Measurements from ENCODE around the gene ZNF574.

ZNF574 gene

DNA sequence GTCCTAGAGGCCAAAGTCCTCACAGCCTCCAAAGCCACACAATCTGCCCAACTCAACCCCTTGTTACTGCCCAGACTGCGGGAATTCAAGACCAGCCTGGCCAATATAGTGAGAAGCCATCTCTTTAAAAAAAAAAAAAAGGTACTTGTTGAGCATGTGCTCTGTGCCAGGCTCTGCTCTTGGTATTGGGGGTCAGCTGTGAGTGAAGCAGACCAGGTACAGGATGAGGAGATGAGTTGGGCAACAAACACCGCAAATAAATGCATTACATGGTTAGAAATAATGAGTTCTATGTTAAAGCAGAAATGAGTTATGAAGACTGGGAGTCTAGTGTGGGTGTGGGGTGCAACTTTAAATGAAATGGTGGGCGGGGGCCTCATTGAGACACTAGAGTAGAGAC, 15.8 kb upstream of the ZNF574 start:
- no peak for DNase-seq

DNA sequence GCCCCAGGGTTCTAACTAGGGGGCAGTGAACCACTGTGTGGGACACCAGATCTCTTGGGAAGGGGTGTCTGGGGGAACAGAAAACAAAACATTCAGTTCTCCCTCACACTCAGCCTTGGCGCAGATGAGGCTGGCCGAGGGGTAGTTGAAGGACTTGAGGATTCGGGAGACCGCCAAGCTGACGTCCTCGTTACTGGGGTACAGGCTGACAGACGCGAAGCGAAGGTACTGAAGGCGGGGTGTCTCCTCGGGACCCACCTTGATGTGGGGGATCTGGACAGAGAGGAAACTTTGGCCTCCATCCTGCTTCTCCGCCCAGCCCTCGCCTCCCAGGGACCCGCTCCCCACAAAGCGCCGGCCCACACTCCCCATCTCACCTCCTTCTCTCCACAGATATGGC, 13.6 kb upstream of the ZNF574 start:
- no peak for DNase-seq

DNA sequence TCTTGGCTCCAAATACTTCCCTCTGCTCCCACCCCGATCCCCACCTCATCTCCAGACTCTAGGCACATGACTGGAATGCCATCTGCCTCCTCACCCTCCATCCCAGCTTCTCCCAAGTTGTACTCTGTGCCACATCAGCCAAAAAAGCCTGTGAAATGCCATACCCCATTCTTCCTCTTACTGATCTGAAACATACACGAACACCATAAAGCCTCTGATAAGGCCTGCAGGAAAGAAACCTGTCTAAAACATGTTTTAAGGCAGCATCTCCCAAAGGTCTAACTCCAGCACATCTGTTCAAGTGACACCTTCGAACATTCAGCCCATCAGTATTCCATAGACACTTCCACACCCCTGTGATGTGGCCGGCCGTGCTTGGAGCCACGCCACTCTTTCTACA, 11.5 kb upstream of the ZNF574 start:
- DNase-seq, result no peak

DNA sequence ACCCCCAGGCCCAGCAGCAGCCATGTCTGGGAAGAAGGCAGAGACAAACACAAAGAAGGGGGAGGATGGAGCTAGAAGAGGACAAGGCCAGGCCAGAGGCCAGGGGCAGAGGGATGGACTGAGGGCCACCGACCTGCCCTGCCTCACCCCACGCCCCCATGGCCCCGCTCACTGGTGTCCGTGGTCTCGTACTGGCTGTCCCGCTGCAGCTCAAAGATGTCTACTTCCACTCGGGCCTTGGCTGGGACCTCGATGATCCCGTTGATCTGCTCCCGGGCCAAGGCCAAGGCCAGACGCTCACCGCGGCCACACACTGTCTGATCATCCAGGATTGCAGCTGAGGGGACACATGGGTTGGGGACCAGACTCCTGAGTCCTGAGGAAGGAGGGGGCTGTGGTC, 10.9 kb upstream of the ZNF574 start:
- DNase-seq, result no peak

DNA sequence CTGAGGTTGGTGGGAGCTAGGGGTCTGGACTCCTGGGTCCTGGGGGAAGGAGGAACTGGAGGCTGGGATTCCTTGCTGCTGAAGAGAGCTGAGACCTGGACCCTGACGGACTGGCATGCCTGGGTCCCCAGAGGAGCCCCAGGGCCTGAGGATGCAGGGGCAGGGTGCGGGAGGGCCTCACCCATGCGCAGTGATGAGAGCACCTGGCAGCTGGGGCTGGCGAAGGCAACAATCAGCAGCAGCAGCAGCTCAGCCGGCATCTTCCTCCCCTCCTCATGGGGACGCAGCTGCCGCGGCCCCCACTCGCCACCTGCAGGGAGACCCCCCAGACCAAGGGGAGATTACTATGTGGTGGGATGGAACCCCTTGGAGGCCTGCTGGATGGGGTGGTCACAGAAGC, 10.5 kb upstream of the ZNF574 start:
- DNase-seq, result no peak

DNA sequence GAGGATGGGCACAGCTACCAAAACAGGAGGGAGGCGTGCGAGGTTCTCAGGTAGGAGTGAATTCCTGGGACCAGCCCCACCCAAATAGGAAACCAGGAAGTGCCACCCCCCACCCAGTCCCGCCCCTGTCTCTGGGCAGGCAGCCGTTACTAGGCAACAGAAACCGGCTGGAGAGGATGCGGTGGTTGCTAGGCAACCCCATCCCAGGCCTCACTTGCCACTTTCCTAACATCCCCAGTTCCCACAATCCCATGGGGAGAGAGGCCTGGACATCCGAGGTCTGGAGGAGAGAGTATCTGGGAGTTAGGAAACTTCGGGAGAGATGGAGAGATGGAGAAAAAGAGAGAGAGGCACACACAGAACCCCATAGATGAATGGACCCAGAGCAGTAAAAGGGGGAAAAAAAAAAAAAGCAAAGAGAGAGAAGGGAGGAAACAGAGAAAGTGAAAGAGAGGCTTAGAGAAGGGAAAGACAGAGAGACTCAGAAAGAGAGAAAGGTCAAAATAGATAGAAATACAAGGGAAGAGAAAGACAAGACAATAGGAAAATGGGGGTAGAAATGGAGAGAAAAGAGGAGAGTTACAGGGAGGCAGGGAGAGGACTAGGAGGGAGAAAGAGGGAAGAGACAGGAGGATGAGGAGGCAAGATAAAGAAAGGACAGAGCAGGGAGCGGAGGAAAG, 9.8 kb upstream of the ZNF574 start:
- no peak for DNase-seq

DNA sequence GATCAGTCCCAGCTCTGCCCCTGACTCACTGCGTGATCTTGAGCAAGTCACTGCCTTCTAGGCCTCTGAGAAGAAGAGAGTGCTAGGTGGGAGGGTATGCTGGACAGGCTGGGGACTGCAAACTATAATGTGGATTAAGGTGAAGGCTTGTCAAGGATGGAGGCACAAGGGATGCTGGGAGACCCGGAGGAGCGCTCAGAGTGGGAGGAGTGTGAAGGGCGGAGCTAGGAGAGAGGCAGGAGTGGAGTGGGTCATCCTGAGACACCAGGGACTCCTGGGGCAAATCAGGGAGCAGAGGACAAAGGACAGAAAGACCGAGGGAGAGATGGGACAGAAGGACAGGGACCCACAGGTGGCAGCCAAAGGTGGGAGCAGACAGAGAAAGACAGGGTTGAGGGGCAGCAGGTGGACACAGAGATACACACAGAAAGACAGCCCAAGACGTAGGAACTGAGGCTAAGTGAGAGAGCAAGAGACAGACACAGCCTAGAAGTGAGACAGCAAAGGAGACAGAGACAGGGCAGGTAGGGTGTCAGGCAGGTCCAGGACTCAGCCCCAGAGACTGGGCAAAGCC, 8.6 kb upstream of the ZNF574 start:
- DNase-seq, result no peak

DNA sequence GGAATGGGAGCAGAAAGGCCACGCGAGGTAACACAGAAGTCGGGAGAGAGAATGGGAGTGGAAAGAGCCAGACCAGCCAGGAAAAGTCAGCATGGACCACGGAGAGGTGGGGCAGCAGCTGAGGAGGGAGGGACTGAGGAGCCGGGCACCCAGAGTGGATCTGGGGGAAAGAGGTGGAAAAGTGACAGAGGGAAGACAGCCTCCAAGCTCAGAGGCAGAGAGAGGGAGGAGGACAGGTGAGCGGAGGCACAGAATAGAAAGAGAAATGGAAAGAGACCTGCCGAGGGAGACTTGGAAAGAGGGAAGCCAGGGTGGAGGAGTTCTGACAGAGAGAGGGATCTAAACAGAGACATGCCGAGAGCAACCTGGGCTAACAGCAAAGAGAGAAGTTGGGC, 7.6 kb upstream of the ZNF574 start:
- DNase-seq, result no peak

DNA sequence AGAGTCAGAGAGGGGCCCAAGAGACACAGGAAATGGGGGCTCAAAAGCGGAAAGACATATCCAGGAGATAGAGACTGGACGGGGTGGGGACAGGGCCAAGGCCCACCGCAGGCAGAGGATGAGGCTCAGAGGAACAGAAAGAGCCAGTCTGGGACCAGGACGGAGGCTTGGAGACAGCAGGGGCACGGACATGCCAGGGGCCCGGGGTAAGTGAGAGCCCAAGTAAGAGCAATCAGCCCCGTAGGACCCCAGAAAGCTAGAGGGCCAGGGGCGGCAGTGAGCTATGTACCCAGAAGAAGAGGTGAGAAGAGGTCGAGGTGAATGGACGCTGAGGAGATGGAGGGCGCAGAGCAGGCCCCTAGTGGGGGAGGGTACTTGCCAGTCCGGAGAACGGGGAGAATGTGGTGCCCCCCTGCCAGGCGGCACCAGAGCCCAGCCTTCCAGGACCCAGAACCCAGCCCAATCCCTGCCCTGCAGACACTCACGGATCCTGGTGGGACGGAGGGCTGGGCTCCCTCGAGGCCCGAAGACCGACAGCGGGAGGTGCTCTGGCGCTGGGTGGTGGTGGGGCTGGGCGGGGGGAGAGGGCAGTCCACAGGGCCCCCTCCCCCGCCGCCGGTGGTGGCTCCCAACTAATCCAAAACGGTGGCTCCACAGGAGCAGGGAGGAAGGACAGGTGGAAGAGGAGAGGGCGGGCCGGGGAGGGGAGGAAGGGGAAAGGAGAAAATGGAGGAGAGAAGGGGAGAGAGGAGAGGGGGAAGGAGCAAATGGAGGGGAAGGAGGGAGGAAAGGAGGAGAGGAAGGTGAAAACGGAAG, 7.0 kb upstream of the ZNF574 start:
- no peak for DNase-seq

DNA sequence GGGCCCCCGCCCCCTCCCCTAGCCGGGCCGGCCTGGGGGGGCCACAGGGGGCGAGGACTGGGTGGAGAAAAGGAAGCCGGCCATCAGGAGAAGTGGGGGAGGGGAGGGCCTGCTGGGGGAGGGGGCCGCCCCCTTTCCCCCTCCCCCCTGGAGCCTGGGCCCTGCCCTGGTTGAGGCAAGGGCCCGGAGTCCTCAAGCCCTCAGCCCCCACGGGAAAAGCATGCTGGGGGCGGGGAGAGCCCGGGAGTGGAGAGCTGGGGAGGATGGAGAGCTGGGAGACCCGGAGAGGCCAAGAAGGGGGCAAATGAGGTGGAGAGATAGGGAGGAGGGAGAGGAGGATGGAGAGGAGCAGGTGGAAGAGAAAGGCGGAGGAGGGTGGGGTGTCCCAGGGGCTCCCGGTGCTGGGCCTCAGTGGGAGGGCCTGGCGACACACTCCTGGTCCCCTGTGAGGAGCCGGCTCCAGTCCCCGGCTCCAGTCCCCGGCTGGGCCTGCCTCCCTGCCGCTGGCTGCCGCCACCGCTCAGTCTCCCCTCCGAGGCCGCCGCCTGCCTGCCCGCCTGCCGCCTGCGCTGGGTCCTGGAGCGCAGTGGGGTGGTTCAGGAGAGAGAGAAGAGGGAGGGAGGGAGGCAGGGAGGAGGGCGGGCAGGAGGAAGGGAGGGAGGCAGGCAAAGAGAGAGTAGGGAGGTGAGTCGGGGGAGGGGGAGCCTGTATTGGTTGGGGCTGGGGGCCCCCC, 6.2 kb upstream of the ZNF574 start, which contains the start of gene GRIK5:
Gene GRIK5, minus strand, starts transcription at position 588 of the 733 bp plus-strand sequence. CDS start 4,436 bp downstream, outside the sequence.
- DNase-seq, result no peak

DNA sequence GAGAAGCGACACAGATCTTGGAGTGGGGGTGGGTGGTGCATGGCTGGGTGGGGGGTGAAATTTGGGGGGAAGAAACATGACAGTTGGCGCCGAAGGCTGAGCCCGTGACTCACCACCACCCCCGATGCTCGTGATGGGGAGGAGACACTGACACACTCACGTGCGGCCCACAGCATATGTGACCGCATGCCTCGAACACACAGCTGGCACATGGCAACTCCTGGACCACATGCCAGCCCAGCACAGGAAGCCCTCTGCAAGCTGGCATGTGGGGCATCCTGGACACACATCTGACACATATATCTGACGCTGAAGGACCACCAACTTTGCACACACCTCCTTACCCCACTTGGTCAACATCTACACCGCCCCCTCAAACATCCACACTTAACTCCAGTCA, 4.7 kb upstream of the ZNF574 start:
- no peak for DNase-seq

DNA sequence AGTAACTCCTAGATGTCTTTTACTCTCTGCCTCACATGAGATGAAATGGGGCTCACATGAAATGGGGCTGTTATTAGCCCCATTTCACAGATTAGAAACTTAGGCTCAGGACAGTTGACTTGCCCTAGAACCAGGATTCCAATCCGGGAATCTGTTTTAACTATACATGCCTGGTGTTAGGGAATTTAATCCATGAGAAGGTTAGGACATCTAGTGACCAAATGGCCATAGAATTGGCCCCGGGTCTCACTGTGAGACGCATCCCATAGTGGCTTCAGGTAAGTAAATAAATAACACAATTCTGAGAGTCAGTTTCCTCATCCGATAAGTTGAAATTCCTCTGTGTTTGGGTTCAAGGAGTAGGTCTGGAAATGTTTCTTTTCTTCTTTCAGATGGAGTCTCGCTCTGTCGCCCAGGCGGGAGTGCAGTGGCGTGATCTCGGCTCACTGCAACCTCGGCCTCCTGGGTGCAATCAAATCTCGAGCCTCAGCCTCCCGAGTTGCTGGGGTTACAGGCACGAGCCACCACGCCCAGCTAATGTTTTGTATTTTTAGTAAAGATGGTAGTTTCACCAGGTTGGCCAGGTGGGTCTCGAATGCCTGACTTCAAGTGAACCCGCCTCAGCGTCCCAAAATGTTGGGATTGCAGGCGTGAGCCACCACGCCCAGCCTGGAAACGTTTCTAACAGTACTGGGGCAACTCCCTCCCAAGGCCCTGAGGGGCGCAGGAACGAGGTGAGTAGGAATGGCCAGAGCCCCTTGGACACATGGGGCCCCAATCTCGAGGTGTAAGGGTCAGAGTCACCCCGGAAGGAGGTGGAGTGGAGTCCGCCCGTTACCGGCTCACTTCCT, 1.2 kb upstream of the ZNF574 start:
- DNase-seq, result no peak

DNA sequence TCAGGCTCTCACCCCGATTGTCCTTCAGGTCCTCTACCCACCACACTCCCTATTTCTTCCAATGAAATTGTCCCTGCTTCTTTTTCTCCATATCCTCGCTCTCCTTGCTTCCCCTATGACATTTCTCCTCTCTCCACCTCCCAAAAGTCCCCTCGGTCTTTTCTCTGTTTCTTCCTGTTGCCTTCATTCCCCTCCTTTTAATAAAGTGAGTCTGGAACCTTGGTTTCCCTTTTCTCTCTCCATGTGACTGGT, 676 bp upstream of the ZNF574 start:
- no peak for DNase-seq

DNA sequence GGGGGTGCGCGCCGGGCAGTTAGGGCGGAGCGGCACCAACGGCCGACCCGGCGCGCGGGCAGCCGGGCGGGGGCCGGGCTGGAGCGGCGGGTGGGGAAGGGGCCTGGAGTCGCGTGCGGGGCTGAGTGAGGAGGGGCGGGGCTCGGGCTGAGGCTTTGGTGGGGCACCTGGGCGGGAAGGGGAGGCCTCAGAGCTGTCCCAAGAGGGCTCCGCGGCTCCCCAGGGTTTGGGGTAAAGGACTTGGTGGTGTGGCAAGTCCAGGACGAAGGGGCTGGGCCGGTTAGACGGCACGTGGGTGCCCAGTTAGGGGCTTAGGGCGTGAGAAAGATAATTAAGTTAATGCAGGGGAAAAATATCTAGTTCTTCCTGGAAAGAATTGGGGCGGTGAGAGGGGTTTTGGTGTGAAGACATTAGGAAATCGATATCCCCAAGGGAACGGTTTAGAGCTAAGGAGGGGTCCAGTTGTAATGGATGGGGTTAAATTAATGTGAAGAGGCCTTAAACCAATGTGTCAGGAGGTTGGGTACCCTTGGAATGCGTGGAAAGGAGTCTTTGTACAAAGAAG, 496 bp downstream of the ZNF574 start:
- peak; percentile 35 to 37 for DNase-seq

DNA sequence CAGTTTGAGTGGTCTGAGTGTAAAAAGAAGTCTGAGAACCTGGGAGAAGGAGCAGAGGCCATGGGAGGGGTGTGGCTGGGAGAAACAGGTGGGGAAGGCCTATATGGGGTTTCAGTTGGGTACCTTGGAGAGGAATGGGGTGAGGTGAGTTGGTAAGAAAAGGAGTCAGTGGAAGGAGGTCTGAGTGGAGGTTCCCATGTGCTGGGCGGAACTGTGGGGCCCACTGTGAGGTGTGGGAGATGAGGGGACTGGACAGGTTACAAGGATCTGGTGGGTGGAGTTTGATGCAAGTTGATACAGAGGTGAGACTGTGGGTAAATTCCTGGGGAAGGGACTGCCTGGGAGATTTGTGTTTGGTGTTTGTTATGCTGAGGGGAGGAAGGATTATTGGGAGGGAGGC, 2.1 kb downstream of the ZNF574 start:
- no peak for DNase-seq

DNA sequence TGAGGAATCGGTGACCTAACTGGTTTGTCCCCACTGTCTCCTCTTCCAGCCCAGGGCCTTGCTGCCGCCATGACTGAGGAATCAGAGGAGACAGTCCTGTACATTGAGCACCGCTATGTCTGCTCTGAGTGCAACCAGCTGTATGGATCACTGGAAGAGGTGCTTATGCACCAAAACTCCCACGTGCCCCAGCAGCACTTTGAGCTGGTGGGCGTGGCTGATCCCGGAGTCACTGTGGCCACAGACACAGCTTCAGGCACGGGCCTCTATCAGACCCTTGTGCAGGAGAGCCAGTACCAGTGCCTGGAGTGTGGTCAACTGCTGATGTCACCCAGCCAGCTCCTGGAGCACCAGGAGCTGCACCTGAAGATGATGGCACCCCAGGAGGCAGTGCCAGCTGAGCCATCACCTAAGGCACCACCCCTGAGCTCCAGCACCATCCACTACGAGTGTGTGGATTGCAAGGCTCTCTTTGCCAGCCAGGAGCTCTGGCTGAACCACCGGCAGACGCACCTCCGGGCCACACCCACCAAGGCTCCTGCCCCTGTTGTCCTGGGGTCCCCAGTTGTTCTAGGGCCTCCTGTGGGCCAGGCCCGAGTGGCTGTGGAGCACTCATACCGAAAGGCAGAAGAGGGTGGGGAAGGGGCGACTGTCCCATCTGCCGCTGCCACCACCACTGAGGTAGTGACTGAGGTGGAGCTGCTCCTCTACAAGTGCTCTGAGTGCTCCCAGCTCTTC, 2.7 kb downstream of the ZNF574 start:
- no peak for DNase-seq

DNA sequence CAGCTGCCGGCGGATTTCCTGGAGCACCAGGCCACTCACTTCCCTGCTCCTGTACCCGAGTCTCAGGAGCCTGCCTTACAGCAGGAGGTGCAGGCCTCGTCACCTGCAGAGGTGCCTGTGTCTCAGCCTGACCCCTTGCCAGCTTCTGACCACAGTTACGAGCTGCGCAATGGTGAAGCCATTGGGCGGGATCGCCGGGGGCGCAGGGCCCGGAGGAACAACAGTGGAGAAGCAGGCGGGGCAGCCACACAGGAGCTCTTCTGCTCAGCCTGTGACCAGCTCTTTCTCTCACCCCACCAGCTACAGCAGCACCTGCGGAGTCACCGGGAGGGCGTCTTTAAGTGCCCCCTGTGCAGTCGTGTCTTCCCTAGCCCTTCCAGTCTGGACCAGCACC, 3.3 kb downstream of the ZNF574 start:
- DNase-seq, result no peak

DNA sequence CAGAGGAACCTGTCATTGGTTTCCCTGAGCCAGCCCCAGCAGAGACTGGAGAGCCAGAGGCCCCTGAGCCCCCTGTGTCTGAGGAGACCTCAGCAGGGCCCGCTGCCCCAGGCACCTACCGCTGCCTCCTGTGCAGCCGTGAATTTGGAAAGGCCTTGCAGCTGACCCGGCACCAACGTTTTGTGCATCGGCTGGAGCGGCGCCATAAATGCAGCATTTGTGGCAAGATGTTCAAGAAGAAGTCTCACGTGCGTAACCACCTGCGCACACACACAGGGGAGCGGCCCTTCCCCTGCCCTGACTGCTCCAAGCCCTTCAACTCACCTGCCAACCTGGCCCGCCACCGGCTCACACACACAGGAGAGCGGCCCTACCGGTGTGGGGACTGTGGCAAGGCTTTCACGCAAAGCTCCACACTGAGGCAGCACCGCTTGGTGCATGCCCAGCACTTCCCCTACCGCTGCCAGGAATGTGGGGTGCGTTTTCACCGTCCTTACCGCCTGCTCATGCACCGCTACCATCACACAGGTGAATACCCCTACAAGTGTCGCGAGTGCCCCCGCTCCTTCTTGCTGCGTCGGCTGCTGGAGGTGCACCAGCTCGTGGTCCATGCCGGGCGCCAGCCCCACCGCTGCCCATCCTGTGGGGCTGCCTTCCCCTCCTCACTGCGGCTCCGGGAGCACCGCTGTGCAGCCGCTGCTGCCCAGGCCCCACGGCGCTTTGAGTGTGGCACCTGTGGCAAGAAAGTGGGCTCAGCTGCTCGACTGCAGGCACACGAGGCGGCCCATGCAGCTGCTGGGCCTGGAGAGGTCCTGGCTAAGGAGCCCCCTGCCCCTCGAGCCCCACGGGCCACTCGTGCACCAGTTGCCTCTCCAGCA, 4.2 kb downstream of the ZNF574 start:
- no peak for DNase-seq

DNA sequence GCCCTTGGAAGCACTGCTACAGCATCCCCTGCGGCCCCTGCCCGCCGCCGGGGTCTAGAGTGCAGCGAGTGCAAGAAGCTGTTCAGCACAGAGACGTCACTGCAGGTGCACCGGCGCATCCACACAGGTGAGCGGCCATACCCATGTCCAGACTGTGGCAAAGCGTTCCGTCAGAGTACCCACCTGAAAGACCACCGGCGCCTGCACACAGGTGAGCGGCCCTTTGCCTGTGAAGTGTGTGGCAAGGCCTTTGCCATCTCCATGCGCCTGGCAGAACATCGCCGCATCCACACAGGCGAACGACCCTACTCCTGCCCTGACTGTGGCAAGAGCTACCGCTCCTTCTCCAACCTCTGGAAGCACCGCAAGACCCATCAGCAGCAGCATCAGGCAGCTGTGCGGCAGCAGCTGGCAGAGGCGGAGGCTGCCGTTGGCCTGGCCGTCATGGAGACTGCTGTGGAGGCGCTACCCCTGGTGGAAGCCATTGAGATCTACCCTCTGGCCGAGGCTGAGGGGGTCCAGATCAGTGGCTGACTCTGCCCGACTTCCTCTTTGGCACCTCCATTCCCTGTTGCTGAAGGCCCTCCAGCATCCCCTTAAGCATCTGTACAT, 4.9 kb downstream of the ZNF574 start:
- no peak for DNase-seq

DNA sequence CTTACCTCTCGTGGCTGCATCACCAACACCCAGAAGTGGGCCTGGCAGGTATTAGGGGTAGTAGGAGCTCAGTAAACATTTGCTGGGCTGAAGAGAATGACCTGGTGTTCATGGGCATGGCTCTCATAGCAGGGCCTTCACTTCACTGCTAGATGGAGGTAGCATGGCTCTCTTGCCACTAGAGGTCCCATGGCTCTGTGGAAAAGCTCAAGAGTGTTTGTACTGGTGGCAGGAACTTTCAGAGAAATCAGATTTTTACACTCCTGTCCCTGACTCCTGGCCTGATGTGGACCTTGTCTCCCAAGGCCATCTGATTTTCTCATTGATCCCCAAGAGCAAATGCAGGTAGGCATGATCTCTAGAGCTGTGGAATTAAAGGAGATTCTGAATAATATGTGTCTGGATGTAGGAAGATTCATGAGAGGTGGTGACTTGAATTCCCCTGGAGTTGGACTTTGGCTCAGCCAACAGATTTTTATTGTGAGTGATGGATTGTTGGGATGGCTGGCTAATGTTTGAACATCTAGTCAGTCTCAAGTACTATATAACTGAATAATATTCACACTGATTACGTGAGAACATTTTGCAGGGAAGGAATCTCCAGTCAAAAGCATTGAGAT, 5.7 kb downstream of the ZNF574 start:
- DNase-seq, result no peak
